ENCODE results near the gene TUBB6.

DNA sequence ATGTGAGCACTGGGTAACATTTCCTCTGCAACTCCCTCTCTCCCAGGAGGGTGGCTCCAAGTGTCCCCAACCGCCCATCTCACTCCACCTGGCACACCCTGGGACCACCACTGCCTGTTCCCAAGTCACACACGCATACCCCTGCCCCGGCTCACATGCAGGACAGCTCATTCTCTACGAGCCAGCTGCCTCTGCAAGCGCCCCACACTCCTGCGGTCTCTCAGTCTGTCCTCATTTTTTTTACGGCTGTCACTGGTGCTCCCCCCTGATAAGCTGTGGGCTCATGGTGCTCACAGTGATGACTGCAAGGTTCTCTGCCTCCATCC is 38.2 kb downstream of the TUBB6 start:
- TF ChIP-seq, protein P1, sequence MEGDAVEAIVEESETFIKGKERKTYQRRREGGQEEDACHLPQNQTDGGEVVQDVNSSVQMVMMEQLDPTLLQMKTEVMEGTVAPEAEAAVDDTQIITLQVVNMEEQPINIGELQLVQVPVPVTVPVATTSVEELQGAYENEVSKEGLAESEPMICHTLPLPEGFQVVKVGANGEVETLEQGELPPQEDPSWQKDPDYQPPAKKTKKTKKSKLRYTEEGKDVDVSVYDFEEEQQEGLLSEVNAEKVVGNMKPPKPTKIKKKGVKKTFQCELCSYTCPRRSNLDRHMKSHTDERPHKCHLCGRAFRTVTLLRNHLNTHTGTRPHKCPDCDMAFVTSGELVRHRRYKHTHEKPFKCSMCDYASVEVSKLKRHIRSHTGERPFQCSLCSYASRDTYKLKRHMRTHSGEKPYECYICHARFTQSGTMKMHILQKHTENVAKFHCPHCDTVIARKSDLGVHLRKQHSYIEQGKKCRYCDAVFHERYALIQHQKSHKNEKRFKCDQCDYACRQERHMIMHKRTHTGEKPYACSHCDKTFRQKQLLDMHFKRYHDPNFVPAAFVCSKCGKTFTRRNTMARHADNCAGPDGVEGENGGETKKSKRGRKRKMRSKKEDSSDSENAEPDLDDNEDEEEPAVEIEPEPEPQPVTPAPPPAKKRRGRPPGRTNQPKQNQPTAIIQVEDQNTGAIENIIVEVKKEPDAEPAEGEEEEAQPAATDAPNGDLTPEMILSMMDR (IDR thresholded peaks at IDR 0.05): no peak
- TF ChIP-seq POLR2A (IDR thresholded peaks at IDR 0.05): no peak
